H9 (cell line): ENCODE data around the gene POU3F2. TPM values are rescaled to one million over a fixed set of nuclear protein-coding genes. Genes with fewer than 3 reads are reported as not detected.

Source experiments
- DNase-seq: peaks from one replicate; pipeline ENCODE4 v3.0.0-alpha.2; 2017
- H2AFZ ChIP-seq: one replicate; pipeline ENCODE4 v1.6.1; 2013; ENCODE audit warnings: mild to moderate bottlenecking, low read length, control low read depth, moderate library complexity
- H2AK5ac ChIP-seq: 2 replicates; pipeline ENCODE4 v1.6.1; 2013; ENCODE audit warnings: low read length, control low read depth, mixed read lengths; ENCODE audit not compliant: insufficient read length
- H2BK120ac ChIP-seq: one replicate; pipeline ENCODE4 v1.6.1; 2013; ENCODE audit warnings: low read depth, mild to moderate bottlenecking, low read length, control low read depth, inconsistent platforms; ENCODE audit not compliant: poor library complexity, severe bottlenecking
- H2BK12ac ChIP-seq: 2 replicates; pipeline ENCODE4 v1.6.1; 2013; ENCODE audit warnings: low read length, control low read depth, mixed read lengths, low read depth; ENCODE audit not compliant: insufficient read length
- H2BK15ac ChIP-seq: 2 replicates; pipeline ENCODE4 v1.6.1; 2013; ENCODE audit warnings: low read depth, low read length, control low read depth
- H2BK20ac ChIP-seq: one replicate; pipeline ENCODE4 v1.6.1; 2013; ENCODE audit warnings: low read depth, mild to moderate bottlenecking, low read length, control low read depth, inconsistent platforms; ENCODE audit not compliant: poor library complexity, severe bottlenecking
- H2BK5ac ChIP-seq: 2 replicates; pipeline ENCODE4 v1.6.1; 2013; ENCODE audit warnings: low read length, control low read depth, mixed read lengths; ENCODE audit not compliant: insufficient read length
- H3K14ac ChIP-seq: 2 replicates; pipeline ENCODE4 v1.6.1; 2013; ENCODE audit warnings: low read length, control low read depth; ENCODE audit not compliant: insufficient read depth
- H3K18ac ChIP-seq: 2 replicates; pipeline ENCODE4 v1.6.1; 2013; ENCODE audit warnings: low read depth, mild to moderate bottlenecking, mixed read lengths, low read length, control low read depth; ENCODE audit not compliant: insufficient read length
- H3K23ac ChIP-seq: 2 replicates; pipeline ENCODE4 v1.6.1; 2013; ENCODE audit warnings: low read length, control low read depth, mixed read lengths, low read depth; ENCODE audit not compliant: insufficient read length
- H3K23me2 ChIP-seq: 2 replicates; pipeline ENCODE4 v1.6.1; 2013; ENCODE audit warnings: low read depth, mild to moderate bottlenecking, mixed read lengths, low read length, control low read depth; ENCODE audit not compliant: insufficient read length, poor library complexity, severe bottlenecking
- H3K27ac ChIP-seq: 2 replicates; pipeline ENCODE4 v1.5.1; 2013; ENCODE audit warnings: low read length, control low read depth, mixed read lengths, low read depth; ENCODE audit not compliant: insufficient read length
- H3K27me3 ChIP-seq: 2 replicates; pipeline ENCODE4 v1.6.1; 2013; ENCODE audit warnings: low read length, control low read depth, inconsistent platforms; ENCODE audit not compliant: insufficient read depth
- H3K4ac ChIP-seq: 2 replicates; pipeline ENCODE4 v1.6.1; 2013; ENCODE audit warnings: low read depth, mild to moderate bottlenecking, control low read depth, inconsistent platforms, low read length, moderate library complexity
- H3K4me1 ChIP-seq: 2 replicates; pipeline ENCODE4 v1.6.1; 2013; ENCODE audit warnings: low read length, control low read depth, inconsistent platforms; ENCODE audit not compliant: insufficient read depth
- H3K4me2 ChIP-seq: 2 replicates; pipeline ENCODE4 v1.6.1; 2013; ENCODE audit warnings: low read length, control low read depth, mixed read lengths; ENCODE audit not compliant: insufficient read length, insufficient read depth
- H3K56ac ChIP-seq: 2 replicates; pipeline ENCODE4 v1.6.1; 2013; ENCODE audit warnings: low read depth, mild to moderate bottlenecking, mixed read lengths, low read length, control low read depth; ENCODE audit not compliant: insufficient read length
- H3K79me1 ChIP-seq: 2 replicates; pipeline ENCODE4 v1.6.1; 2013; ENCODE audit warnings: low read depth, mild to moderate bottlenecking, moderate library complexity, low read length, control low read depth, inconsistent platforms; ENCODE audit not compliant: insufficient read depth, poor library complexity, severe bottlenecking
- H3K79me2 ChIP-seq: 2 replicates; pipeline ENCODE4 v1.6.1; 2013; ENCODE audit warnings: low read length, control low read depth, inconsistent platforms; ENCODE audit not compliant: insufficient read depth
- H3K9ac ChIP-seq: 2 replicates; pipeline ENCODE4 v1.6.1; 2013; ENCODE audit warnings: low read length, control low read depth, mixed read lengths; ENCODE audit not compliant: insufficient read length; ENCODE audit errors: extremely low read depth
- H3K9me3 ChIP-seq: one replicate; pipeline ENCODE4 v1.6.1; 2013; ENCODE audit warnings: low read depth, low read length, inconsistent platforms; ENCODE audit not compliant: control insufficient read depth
- H3T11ph ChIP-seq: one replicate; pipeline ENCODE4 v1.6.1; 2013; ENCODE audit warnings: mild to moderate bottlenecking, low read length, control low read depth, inconsistent platforms
- H4K20me1 ChIP-seq: one replicate; pipeline ENCODE4 v1.6.1; 2013; ENCODE audit not compliant: control insufficient read depth, insufficient read length, insufficient read depth
- H4K5ac ChIP-seq: 2 replicates; pipeline ENCODE4 v1.6.1; 2013; ENCODE audit warnings: low read depth, mild to moderate bottlenecking, mixed read lengths, low read length, control low read depth; ENCODE audit not compliant: insufficient read length
- H4K8ac ChIP-seq: replicated peaks from 2 replicates; pipeline ENCODE4 v1.6.1; 2013; ENCODE audit warnings: low read length, control low read depth, mixed read lengths, low read depth; ENCODE audit not compliant: insufficient read length
- H4K91ac ChIP-seq: 2 replicates; pipeline ENCODE4 v1.6.1; 2013; ENCODE audit warnings: low read depth, mild to moderate bottlenecking, moderate library complexity, mixed read lengths, low read length, control low read depth; ENCODE audit not compliant: insufficient read length
- H3K27ac Mint-ChIP-seq, 3 experiments: 2 replicates in 2 of 3; 3 replicates in 1 of 3; pipeline ENCODE4 v1.8.0; 2020 to 2021; ENCODE audit warnings: mixed read lengths in 3 of 3, mild to moderate bottlenecking in 1 of 3, moderate library complexity in 1 of 3
- H3K27me3 Mint-ChIP-seq: 2 replicates; pipeline ENCODE4 v1.8.0; 2021; ENCODE audit warnings: low read depth, mild to moderate bottlenecking, moderate library complexity, mixed read lengths
- H3K36me3 Mint-ChIP-seq, 3 experiments: 2 replicates in 2 of 3; 3 replicates in 1 of 3; pipeline ENCODE4 v1.8.0; 2020 to 2021; ENCODE audit warnings: low read depth in 3 of 3, mixed read lengths in 3 of 3; ENCODE audit not compliant: insufficient read depth in 1 of 3
- H3K4me1 Mint-ChIP-seq, 2 experiments: 2 replicates each; pipeline ENCODE4 v1.8.0; 2020; ENCODE audit warnings: mixed read lengths in 2 of 2
- H3K4me3 Mint-ChIP-seq, 2 experiments: 2 replicates in 1 of 2; 3 replicates in 1 of 2; pipeline ENCODE4 v1.8.0; 2020 to 2021; ENCODE audit warnings: mild to moderate bottlenecking in 2 of 2, mixed read lengths in 2 of 2, moderate library complexity in 1 of 2
- H3K9me3 Mint-ChIP-seq, 2 experiments: 2 replicates in 1 of 2; 3 replicates in 1 of 2; pipeline ENCODE4 v1.8.0; 2020; ENCODE audit warnings: mild to moderate bottlenecking in 2 of 2, mixed read lengths in 2 of 2, moderate library complexity in 1 of 2
- CTCF ChIP-seq: fragments of 200-600 bp; sonication (generic); conservative IDR thresholded peaks from 3 replicates; pipeline ENCODE4 v1.8.0; 2021; ENCODE audit warnings: antibody characterized with exemption, mild to moderate bottlenecking
- WGBS: extraction: QIAGEN DNeasy Blood & Tissue Kit; methylation state at CpG from one replicate; pipeline ENCODE4 v1.1.7; 2013; ENCODE audit warnings: missing lambda C conversion rate, low lambda C conversion rate, mixed read lengths; ENCODE audit not compliant: insufficient read length; ENCODE audit errors: extremely low coverage; 5-methylcytosine and 5-hydroxymethylcytosine counted together
- total RNA-seq: library from RNA; stranded (reverse); gene quantifications from 2 replicates; pipeline ENCODE4 v1.2.1, GENCODE V29; 2021

Gene POU3F2
- total RNA-seq, 1 experiment from 2014 or later: 0.09 TPM

- H3K4me1 Mint-ChIP-seq: no peaks in the 10 kb centered on the region
- H2BK5ac ChIP-seq: no peak overlapping the region
- no peak overlapping the region for H4K5ac ChIP-seq
- H4K91ac ChIP-seq: no peak overlapping the region
- no peaks in the 10 kb centered on the region for H4K20me1 ChIP-seq
- H3K27ac ChIP-seq: no peak overlapping the region
- H3K27ac Mint-ChIP-seq: no peak overlapping the region
- H2AFZ ChIP-seq: no peak overlapping the region
- no peak overlapping the region for H3K56ac ChIP-seq
- H2BK12ac ChIP-seq: no peak overlapping the region
- H3K4me1 ChIP-seq: no peaks in the 10 kb centered on the region
- no peak overlapping the region for H3K23ac ChIP-seq
- no peak overlapping the region for H3K4me3 Mint-ChIP-seq
- H3K36me3 Mint-ChIP-seq: peaks cover 0 to 11% (median 4%) of the 10 kb centered on the region in 3 experiments; a peak in 2 of 7 replicates
- no CpG with 5 or more reads among the region's 3 CpGs for WGBS
- H3K4ac ChIP-seq: no peak overlapping the region
- H3K18ac ChIP-seq: no peak overlapping the region
- no peak overlapping the region for H2BK20ac ChIP-seq
- no peaks in the 10 kb centered on the region for H3K79me2 ChIP-seq
- no peak overlapping the region for H3K14ac ChIP-seq
- TF ChIP-seq CTCF: no peak
- H3K9ac ChIP-seq: no peak overlapping the region
- no peak overlapping the region for H3T11ph ChIP-seq
- no peaks in the 10 kb centered on the region for H3K9me3 ChIP-seq
- no peaks in the 10 kb centered on the region for H3K23me2 ChIP-seq
- H3K79me1 ChIP-seq: no peaks in the 10 kb centered on the region
- no peak overlapping the region for H2BK120ac ChIP-seq
- no peak overlapping the region for H2AK5ac ChIP-seq
- no peak overlapping the region for H4K8ac ChIP-seq
- no peak for DNase-seq
- H3K9me3 Mint-ChIP-seq: no peaks in the 10 kb centered on the region
- H2BK15ac ChIP-seq: no peak overlapping the region
- H3K4me2 ChIP-seq: no peak overlapping the region
- H3K27me3 Mint-ChIP-seq: no peaks in the 10 kb centered on the region
- no peaks in the 10 kb centered on the region for H3K27me3 ChIP-seq
These were observed 36.7 kb downstream of the POU3F2 start for GRCh38 chr6:98871057-98871456.
